GDM1 (cell line): ENCODE data around the gene THAP8.
"Not testable (repeated sequence)": the region's sequence is repeated elsewhere in the genome, so short reads cannot be mapped to it uniquely, and the experiment has no call there.

ENCODE experiments used
- DNase-seq: peaks from one replicate; lab custom pipeline; 2025; lab: John Stamatoyannopoulos, UW

THAP8 gene

DNA sequence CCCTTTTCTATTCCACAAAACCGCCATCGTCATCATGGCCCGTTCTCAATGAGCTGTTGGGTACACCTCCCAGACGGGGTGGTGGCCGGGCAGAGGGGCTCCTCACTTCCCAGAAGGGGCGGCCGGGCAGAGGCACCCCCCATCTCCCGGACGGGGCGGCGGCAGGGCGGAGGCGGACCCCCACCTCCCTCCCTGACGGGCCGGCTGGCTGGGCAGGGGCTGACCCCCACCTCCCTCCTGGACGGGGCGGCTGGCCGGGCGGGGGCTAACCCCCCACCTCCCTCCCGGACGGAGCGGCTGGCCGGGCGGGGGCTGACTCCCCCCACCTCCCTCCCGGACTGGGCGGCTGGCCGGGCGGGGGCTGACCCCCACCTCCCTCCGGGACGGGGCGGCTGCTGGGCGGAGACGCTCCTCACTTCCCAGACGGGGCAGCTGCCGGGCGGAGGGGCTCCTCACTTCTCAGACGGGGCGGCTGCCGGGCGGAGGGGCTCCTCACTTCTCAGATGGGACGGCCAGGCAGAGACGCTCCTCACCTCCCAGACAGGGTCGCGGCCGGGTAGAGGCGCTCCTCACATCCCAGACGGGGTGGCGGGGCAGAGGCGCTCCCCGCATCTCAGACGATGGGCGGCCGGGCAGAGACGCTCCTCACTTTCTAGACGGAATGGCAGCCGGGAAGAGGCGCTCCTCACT lies 14.9 kb upstream of the THAP8 start:
- DNase-seq: not testable (repeated sequence)

- no peak for DNase-seq
Measured at GRCh38 chr19:36067681-36068080, 13.6 kb upstream of the THAP8 start.

DNA sequence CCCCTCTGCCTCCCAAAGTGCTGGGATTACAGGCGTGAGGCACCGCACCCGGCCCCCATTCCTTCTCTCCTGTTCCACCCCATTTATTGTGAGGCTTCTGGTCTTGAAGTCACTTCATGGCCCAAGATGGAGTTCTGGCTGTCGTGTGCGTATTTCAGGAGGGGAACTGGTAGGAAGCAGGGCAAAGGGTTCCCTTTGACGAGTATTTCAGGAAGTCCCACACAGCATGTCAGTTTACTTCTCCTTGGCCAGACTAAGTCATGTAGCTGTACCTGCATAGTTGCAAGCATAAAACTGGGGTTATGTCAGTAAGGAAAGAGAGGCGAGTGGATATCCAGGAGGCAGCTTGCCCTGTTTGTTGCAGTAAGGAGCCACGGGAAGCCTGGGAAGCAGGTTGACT lies 10.7 kb upstream of the THAP8 start:
- DNase-seq: no peak

- no peak for DNase-seq
Measured at GRCh38 chr19:36061367-36061766, 7.3 kb upstream of the THAP8 start.

DNA sequence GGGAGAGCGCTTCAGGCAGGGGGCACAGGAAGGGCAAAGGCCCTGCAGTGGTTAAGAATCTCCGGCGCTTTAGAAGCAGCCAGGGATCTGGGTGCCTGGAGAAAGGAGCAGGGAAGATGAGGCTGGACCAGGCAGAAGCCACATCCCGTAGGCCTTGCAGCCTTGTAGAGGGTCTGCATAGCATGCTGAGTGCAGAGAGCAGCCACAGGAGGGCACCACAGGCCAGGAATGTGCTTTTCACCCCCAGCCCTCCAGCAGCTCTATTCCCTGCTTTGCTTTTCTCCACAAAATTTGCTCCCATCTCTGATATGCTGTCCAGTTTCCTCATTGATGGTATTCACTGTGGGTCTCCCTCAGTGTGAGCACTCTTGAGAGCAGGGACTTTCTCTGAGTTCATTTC lies 6.3 kb upstream of the THAP8 start:
- DNase-seq: no peak

GRCh38 chr19:36059180-36059910 lies 5.3 kb upstream of the THAP8 start:
- DNase-seq: no peak

DNA sequence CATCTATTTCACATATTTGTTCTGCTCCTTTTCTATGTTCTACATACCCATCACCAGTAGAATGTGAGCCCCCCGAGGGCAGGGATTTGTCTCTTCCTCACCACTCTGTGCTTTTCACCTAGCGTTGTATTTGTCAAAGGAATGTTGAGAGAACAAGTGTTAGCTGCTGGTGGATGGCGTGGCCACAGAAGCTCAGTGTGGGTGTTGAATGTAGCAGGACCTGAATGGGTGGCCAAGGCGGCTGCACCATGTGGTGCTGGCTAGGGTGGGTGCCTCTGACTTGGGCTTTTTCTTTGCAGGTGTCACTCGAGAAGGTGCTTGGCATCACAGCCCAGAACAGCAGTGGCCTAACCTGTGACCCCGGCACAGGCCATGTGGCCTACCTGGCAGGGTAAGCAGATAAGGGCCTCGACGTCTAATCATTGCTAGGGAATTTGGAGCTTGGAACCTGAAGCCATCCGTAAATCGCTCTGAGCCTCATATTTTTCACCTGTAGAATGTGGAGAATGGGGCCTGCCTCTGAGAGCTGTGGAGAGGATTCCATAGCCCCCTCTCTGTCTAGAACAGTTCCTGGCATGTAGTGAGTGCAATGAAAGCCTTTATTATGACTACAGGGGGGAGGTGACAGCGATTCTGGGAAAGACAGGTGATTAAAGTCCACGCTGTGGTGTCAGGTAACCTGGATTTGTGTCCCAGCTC lies 4.5 kb upstream of the THAP8 start:
- DNase-seq: no peak

DNA sequence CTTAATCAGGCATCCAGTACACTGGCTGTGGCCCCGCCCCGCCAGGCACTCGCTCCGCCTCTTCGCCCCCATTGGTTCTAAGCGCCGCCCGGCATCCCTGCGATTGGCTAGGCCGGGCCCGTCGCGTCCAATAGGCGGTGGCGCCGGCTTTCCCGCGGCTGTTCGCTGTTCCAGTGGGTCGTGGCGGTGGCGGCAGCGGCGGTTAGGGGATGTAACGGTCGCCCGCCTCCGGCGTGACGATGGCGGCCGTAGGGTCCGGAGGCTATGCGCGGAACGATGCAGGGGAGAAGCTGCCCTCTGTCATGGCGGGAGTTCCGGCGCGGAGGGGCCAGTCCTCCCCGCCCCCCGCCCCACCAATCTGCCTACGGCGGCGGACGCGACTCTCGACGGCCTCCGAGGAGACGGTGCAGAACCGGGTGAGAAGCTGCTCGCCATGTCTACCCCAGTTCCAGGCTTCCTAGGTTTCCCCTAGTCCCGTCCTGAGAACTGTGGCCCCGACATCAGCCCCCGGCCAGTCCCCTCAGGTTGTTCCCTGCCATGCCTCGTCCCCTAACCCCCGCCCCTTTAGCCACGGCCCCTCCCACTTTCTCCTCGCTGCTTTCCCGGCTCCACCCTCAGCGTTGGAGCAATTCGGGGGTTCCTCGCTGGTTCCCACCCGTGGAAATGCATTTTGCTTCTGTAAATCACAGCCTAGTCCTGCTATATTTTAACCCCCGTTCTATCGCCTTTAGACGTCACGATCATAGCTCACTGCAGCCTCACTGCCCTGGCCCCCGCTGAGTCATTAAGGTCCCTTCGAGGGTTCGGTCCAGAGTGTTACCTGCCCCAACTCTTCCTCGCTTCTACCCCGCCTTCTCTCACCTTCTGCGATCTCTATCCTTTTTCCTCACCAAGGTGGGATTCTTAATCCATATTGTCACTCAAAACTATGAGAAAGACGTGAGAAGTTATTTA lies 925 bp upstream of the THAP8 start, which contains the start of gene WDR62:
Gene WDR62, plus strand, starts transcription at position 165 of the 954 bp plus-strand sequence. Its CDS starts 75 bp downstream, at position 240.
- peak; percentile 92 for DNase-seq

- no peak for DNase-seq
Measured at GRCh38 chr19:36051637-36052036, 2.4 kb downstream of the THAP8 start.

- DNase-seq: no peak
Measured at GRCh38 chr19:36051236-36051635, 2.8 kb downstream of the THAP8 start.

- DNase-seq: no peak
Measured at GRCh38 chr19:36049080-36049698, 4.9 kb downstream of the THAP8 start.

GRCh38 chr19:36047835-36048234 lies 6.2 kb downstream of the THAP8 start:
- DNase-seq: no peak

DNA sequence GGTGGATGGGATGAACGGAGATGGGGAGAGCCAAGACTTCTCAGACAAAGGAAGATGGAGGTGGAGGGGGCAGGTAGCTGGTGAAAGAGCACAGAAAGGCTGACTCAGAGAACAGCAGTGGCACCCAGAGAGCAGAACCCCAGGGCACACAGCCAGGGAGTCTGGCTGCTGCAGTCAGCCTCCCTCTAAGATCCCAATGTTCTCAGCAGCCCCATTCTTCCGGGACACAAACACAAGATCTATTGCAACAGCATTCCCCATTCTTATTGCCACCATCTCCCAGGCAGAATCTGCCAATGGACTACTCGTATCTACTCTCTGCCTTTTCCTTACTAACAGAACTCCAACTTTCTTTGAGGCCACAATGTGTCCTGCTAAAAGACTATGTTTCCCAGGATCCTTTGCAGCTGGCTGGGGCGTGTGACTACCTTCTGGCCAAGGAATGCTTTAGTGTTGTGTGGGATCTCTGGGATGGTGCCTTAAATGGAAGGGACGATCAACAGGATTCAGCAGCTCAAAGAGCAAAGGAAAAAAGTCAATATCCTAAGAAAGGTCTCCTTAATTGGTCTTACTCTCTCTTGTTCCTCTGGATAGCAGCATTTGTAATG lies 7.5 kb downstream of the THAP8 start:
- no peak for DNase-seq

- DNase-seq: no peak
Measured at GRCh38 chr19:36043952-36044351, 10.1 kb downstream of the THAP8 start.

DNA sequence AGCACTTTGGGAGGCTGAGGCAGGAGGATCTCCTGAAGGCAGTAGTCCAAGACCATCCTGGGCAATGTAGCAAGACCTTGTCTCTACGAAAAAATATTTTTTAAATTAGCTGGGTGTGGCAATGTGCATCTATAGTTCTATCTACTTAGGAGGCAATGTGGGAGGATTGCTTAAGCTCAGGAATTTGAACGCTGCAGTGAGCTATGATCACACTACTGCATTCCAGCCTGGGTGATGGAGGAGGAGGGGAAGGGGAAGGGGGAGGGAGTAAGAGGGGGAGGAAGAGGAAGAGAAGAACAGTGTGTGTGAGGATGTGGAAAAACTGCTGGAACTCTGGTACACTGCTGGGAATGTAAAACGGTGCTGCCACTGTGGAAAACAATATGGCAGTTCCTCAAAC lies 12.3 kb downstream of the THAP8 start:
- DNase-seq: no peak

- DNase-seq: not testable (repeated sequence)
Measured at GRCh38 chr19:36041092-36041491, 13.0 kb downstream of the THAP8 start.

- DNase-seq: no peak
Measured at GRCh38 chr19:36040495-36040894, 13.6 kb downstream of the THAP8 start.

GRCh38 chr19:36032251-36033104 lies 21.6 kb downstream of the THAP8 start, which contains the start of gene CLIP3:
TSS of gene CLIP3 (minus strand) at chr19:36032873. CDS start at chr19:36032357, 516 bp downstream.
- DNase-seq: no peak

DNA sequence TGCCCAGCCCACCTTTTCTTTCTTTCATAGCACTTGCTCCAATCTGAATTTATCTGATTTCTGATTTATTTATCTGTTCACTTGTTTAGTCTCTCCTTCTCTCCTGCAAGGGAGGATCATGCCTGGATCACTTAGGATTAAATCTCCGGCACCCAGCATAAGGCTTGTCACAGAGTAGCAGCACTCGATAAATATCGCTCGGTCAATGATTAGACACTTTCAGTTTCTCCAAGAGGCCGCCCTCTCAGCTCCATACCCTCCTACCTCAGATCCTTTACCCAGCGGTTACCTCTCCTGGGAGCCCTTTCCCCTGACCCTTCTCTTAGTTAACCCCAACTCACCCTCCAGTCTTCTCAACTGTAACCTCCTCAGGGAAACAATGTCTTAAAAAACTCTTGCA lies 22.8 kb downstream of the THAP8 start:
- no peak for DNase-seq
